HG03095 (cell line): ENCODE measurements around the gene FOXA1.

Source experiments
- ATAC-seq: cut with Tn5 transposase; IDR thresholded peaks from one replicate; pipeline ENCODE4 v1.9.1; 2021; ENCODE audit warnings: moderate library complexity; ENCODE audit not compliant: unreplicated experiment

The FOXA1 gene

GRCh38 chr14:37602605-37603453 lies 7.8 kb upstream of the FOXA1 start:
- ATAC-seq = no peak

- ATAC-seq = no peak
Measured at GRCh38 chr14:37601865-37602264, 6.8 kb upstream of the FOXA1 start.

DNA sequence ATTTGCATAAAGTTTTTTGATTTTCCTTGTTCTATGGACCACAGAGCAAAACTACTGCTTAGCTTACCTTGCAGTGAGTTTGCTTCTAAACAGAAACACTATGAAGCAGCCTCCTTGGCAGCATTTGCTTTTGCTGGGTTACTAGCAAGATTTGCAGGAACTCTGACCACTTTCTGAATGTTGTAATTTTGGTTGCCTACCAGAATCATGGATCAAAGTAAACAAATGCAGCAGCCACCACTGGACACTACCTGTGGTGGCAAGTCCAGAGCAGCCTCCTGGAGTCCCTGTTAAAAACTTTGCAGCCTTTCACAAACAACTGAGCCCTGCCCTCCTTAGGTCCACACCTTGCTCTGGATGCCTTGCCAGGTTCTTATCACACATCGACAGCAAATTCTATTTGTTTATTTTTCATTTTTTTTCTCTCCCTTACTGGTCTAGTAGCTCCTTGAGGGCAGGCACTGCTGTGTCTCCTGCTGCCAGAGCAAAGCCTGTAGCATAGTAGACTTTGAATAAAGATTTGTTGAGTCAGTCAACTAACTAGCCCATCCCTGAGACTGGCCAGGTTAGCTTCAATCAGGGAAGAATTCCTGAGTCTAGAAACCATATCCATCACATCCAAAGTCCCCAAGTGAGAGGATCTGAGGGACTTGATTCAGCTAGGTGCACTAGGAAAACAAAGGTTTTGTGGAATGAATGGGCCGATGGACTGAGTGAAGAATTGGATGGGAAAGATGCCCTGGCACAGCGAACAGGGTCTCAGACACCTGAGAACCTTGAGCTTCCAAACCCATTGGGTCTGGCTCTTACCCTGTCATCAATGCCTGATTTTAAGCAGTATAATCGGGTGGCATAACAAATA lies 6.1 kb upstream of the FOXA1 start:
- no peak for ATAC-seq

- ATAC-seq = no peak
Measured at GRCh38 chr14:37599507-37600368, 4.7 kb upstream of the FOXA1 start.

DNA sequence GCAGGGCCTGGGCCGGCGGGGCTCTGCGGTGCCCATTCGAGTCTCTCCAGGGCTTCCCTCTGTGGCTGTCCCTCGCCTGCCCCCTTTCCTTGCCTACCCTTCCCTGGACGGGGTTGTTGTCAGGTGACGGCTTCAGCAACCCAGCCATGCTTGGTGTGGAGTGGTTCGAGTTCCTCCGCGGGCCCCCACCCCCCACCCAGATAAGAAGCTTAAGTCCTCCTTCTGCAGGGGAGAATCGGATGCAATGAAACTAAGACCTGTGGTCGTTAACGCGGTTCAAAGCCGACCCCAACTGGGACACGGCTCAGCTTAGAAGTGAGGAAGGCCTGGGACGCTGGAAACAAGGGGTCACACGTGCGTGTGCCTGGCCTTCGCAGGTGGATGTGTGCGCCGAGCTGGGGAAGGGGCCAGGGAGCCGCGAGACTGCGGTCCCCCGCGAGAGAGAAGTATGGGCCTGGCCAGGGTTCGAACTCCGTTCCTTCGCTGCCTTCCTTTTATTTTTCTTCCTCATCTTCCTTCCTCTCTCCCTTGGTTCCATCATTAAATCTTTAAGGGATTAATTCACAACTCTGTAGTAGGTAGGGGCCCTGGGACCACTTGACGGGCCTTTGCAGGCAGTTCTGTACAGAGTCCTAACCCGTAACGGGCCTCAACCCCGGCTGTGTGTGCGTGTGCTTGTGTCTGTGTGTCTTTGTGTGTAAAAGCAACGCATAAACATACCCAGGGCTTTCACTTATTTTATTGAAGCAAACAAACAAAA lies 3.9 kb upstream of the FOXA1 start:
- ATAC-seq = no peak

GRCh38 chr14:37597914-37598746 lies 3.1 kb upstream of the FOXA1 start:
- no peak for ATAC-seq

DNA sequence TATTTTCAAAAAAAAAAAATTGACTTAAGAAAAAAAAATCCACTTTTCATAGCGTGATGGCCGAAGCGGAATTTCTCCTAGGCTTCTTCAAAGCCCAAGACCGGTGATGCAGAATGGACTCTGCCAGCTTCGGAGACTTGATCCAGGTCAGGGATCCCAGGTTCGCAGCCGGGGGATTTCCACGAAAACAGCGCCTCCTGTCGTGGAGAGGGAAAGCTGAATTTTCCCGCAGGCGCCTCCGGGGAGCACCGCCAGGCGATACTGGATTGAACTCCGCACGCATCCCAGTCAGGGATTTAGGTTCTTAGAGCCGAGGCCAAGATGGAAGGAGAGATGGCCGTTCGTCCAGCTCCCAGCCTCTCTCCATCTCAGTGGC lies 2.5 kb upstream of the FOXA1 start:
- no peak for ATAC-seq

DNA sequence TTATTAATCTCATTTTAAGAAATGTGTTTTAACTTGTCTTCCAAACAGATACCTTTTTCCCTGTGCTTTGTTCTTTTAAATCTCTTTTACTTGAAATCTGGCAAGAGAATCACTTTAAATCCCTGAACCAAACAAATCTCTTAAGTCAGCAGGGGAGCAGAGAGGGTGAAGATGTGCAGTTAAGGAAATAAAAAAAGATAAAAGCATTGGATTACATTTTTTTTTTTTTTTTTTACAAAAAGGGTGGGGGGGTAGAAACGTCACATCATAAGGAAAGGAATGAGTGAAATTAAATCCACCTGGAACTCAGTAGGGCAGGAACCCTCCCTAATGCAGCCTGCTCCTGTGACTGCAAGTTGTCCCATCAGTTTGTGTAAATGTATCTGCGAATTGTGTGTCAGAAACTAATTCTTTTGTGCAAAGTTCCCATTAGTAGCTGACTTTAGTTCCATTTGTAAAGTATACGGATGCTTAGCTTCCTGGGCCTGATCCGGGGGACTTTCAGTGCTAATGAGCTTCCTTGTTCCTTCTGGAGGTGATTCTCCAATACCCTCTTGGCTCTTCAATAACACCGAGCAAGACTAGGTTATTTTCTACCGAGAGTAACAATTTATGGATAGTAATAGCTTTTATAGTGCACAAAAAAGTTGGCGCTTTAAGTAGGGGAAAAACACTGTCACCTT lies 1.9 kb upstream of the FOXA1 start:
- ATAC-seq = no peak

- ATAC-seq = no peak
Measured at GRCh38 chr14:37595809-37596621, 966 bp upstream of the FOXA1 start.

DNA sequence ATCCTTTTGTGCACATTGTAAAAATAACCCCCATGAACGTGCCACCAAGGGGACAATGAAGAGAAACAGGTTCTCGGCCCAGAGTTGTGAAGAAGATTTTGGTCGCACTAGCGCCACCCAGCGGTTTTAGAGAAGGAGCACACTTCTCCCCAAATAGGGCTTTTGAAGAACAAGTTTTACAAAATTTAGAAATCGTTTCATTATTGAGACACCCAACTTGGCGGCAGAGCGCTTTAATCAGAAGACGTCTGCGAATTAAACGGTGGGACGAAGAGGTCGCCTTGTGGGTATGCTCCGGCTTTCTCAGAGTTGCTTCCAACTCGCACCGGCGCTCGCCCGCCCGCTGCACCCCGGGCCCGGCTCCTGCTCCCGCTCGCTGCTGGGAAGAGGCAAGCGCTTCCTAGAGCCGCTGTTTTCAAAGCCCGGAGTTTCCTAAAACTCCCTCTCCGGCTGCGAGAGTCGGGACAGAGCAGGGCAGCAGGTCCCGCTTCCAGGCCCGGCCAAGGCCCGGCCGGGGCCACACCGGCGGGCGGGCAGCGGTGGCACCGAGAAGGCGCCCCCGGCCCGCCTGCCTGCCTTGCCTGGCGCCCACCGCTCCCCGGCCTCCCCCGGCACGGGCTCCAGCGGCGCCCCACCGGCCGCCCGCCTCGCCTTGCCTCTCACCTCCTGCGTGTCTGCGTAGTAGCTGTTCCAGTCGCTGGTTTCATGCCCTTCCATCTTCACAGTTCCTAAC lies 645 bp downstream of the FOXA1 start:
- no peak for ATAC-seq

DNA sequence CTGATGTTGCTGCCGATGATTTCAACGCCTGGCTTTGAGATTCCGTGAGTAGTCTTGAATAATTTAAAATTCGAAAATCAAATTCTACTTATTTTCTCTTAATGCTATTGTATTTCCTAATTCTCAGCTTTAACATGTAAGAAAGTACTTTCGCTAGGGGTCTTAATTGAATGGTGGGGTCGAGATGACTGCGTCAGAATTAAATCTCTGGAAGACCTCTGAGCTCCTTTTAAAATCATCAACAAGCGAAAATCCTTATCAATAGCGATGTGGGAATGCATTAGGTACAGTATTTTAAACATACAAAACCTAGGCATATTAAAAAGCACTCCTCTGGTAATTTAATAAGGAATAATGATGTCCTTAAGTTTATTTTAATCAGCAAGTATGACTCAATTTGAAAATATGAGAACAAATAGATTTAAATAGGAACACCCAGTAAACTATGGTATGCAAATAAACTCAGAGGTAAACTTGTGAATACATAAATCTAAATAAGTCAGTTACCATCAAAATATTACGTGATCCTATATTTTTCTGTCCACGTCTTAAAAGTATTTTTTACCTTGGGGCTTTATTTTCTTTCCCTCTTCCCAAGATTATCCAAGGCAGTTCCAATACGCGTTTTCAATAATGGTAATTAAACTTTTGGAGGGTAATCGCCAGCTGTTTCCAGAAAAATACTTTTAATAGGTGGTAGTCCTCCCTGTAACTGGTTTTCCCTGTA lies 1.4 kb downstream of the FOXA1 start:
- no peak for ATAC-seq

DNA sequence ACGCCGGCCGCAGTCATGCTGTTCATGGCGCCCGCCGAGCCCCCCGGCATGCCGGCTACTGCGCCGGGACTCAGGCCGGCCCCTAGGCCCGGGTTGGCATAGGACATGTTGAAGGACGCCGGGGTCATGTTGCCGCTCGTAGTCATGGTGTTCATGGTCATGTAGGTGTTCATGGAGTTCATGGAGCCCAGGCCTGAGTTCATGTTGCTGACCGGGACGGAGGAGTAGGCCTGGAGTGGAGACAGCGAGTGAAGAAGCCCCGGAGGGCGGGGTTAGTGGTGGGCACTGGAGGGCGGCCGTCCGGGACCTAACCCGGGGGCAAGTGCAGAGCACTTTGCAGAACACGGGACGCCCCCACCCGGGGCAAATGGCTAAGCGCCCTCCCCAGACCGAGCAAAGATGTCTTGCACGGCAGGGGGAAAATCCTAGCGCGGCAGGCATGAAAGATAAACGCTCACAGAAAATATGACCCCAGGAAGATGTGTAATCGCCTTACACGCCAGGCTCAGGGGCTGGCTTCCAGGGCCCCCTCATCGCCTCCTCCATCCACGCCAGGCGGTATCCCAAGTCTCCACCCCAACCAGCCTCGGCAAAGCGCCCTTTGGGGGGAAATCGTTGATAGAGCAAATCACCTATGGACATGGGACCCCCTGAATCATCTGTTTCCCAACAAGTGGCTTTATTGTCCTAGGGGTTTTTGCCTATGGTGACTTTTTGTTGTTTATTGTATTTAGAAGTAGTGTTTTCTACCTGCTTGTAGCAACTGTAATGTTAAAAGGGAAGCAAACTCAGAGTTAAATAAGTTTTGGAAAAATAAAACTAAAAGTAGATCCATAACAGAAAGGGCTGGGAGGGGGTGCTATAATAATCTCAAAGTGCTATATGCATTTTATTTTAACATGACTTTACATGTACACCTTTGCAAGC lies 2.3 kb downstream of the FOXA1 start:
- no peak for ATAC-seq

GRCh38 chr14:37591941-37592481 lies 3.0 kb downstream of the FOXA1 start:
- no peak for ATAC-seq

- no peak for ATAC-seq
Measured at GRCh38 chr14:37591311-37591940, 3.6 kb downstream of the FOXA1 start.
